Chondrocyte (in vitro differentiated cells): ENCODE data around the gene WNT10A. TPM values are rescaled to one million over a fixed set of nuclear protein-coding genes. Genes with fewer than 3 reads are reported as not detected.

ENCODE experiments used
- DNase-seq: peaks from one replicate; pipeline ENCODE4 v3.0.0; 2021; ENCODE audit warnings: mixed read lengths, low spot score
- H3K27ac Mint-ChIP-seq: one replicate; pipeline ENCODE4 v1.8.0; 2021; ENCODE audit warnings: mild to moderate bottlenecking, moderate library complexity, mixed read lengths; ENCODE audit not compliant: unreplicated experiment
- H3K27me3 Mint-ChIP-seq: 2 replicates; pipeline ENCODE4 v1.8.0; 2021; ENCODE audit warnings: low read depth, mixed read lengths
- H3K36me3 Mint-ChIP-seq: 2 replicates; pipeline ENCODE4 v1.8.0; 2021; ENCODE audit warnings: low read depth, mixed read lengths
- H3K4me1 Mint-ChIP-seq: 2 replicates; pipeline ENCODE4 v1.8.0; 2021; ENCODE audit warnings: low read depth, mild to moderate bottlenecking, mixed read lengths
- H3K4me3 Mint-ChIP-seq: one replicate; pipeline ENCODE4 v1.8.0; 2021; ENCODE audit warnings: mild to moderate bottlenecking, moderate library complexity, mixed read lengths; ENCODE audit not compliant: unreplicated experiment
- H3K9me3 Mint-ChIP-seq: 2 replicates; pipeline ENCODE4 v1.8.0; 2021; ENCODE audit warnings: low read depth, mixed read lengths
- total RNA-seq: library from RNA; stranded (reverse); gene quantifications from 3 replicates; pipeline ENCODE4 v1.2.1, GENCODE V29; 2021
- TF ChIP-seq, protein P1 (sequence below): fragments of 200-600 bp; sonication (generic); IDR thresholded peaks from 2 replicates; pipeline ENCODE4 v1.5.0; 2021; ENCODE audit warnings: antibody characterized with exemption, mild to moderate bottlenecking, moderate library complexity

Gene WNT10A
- total RNA-seq, 1 donor from 2014 or later: not detected

DNA sequence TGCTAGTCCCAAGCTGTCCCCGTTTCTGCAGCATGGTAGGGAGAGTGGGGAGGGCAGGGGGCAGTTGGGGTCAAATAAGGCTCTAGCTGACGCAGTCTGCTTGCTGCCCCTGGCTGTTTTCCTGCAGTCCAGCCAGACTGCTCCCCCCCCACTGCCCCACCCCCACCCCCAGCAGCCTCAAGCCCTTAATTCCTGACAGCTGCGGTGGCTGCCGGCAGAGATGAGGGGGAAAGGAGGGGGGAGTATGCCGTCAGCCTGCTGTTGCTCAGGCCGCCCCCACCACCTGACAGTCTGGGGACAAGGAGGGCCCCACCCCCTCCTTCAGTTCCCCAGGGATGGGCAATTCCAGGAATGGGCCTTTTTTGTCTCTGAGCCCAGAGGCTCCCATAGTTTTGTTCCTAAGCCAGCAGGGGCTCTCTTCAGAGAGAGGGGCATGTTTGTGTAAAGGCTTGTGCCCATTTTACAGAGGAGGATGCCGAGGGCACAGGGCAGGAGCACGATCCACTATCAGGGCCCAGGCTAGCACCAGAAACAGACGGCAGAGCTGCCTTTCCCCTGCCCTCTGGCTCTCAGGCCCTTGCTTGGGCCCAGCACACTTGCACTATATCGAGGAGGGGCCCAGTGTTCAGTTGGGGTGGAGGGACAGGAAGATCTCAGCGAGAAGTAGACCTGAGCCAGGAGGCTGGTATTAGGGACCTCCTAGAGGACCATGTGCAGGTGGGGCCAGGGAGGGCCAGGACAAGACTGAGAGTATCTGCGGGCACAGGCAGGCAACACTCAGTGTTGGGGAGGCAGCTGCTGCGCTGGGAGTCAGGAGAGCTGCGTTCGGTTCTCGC, 1.5 kb upstream of the WNT10A start:
- Mint-ChIP-seq H3K9me3 (no peaks in the 10 kb centered on the region), H3K4me1 (peaks cover 5% of the 10 kb centered on the region), H3K27ac (no peak overlapping the region), H3K27me3 (peaks cover 71% of the 10 kb centered on the region), H3K36me3 (peaks cover 1% of the 10 kb centered on the region), H3K4me3 (no peak overlapping the region)
- TF ChIP-seq, protein P1, sequence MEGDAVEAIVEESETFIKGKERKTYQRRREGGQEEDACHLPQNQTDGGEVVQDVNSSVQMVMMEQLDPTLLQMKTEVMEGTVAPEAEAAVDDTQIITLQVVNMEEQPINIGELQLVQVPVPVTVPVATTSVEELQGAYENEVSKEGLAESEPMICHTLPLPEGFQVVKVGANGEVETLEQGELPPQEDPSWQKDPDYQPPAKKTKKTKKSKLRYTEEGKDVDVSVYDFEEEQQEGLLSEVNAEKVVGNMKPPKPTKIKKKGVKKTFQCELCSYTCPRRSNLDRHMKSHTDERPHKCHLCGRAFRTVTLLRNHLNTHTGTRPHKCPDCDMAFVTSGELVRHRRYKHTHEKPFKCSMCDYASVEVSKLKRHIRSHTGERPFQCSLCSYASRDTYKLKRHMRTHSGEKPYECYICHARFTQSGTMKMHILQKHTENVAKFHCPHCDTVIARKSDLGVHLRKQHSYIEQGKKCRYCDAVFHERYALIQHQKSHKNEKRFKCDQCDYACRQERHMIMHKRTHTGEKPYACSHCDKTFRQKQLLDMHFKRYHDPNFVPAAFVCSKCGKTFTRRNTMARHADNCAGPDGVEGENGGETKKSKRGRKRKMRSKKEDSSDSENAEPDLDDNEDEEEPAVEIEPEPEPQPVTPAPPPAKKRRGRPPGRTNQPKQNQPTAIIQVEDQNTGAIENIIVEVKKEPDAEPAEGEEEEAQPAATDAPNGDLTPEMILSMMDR: no peak
- DNase-seq: peak; percentile 52

DNA sequence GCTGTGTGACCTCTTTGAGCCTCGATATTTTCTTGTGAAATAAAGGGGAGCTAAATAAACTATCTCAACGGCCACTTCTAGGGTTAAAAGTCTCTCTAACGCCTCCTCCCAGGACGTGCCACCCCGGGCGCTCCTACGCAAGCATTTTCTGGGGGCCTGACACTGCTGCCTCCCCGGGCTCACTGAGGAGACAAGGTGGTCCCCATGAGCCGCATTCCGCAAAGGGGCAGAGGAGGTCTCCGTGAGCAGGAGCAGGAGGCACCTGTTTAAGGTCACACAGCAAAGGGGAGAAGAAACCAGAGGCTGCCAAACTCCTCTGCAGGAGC, 913 bp upstream of the WNT10A start:
- TF ChIP-seq, protein P1: no peak
- peaks cover 70% of the 10 kb centered on the region for H3K27me3 Mint-ChIP-seq
- no peaks in the 10 kb centered on the region for H3K9me3 Mint-ChIP-seq
- no peak overlapping the region for H3K27ac Mint-ChIP-seq
- peak; percentile 79 for DNase-seq
- H3K4me1 Mint-ChIP-seq: peaks cover 5% of the 10 kb centered on the region
- H3K4me3 Mint-ChIP-seq: peak overlapping the region; percentile 40
- H3K36me3 Mint-ChIP-seq: peaks cover 4% of the 10 kb centered on the region

GRCh38 chr2:218880859-218881594, 375 bp downstream of the WNT10A start:
- H3K27ac Mint-ChIP-seq: no peak overlapping the region
- TF ChIP-seq, protein P1: no peak
- H3K4me3 Mint-ChIP-seq: no peak overlapping the region
- no peaks in the 10 kb centered on the region for H3K9me3 Mint-ChIP-seq
- H3K4me1 Mint-ChIP-seq: peaks cover 5% of the 10 kb centered on the region
- peak; percentile 80 for DNase-seq
- H3K27me3 Mint-ChIP-seq: peaks cover 71% of the 10 kb centered on the region
- H3K36me3 Mint-ChIP-seq: peaks cover 4% of the 10 kb centered on the region

DNA sequence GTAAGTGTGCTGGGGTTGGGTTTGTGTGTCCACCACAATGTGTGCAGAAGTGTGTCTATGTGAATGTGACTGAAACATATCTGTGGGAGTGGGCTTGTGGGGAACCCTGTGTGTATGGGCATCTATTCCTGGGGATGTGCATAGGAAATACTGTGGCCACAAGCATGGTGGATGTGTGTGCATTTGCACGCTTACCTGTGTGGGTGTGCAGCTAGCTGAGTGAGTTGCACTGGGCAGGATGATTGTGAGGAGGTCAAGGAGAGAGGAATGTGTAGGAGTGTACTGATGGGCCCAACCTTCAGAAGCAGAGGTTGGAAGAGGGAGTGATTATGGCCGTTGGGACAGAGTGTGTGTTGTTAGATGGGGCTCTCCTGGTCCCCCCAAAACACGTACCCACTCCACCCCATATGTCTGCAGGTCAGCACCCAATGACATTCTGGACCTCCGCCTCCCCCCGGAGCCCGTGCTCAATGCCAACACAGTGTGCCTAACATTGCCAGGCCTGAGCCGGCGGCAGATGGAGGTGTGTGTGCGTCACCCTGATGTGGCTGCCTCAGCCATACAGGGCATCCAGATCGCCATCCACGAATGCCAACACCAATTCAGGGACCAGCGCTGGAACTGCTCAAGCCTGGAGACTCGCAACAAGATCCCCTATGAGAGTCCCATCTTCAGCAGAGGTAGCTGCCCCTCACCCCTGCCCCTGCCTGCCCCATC, 1.2 kb downstream of the WNT10A start:
- TF ChIP-seq, protein P1: no peak
- DNase-seq: peak; percentile 84
- Mint-ChIP-seq H3K9me3 (no peaks in the 10 kb centered on the region), H3K4me1 (peaks cover 5% of the 10 kb centered on the region), H3K36me3 (peaks cover 4% of the 10 kb centered on the region), H3K27me3 (peaks cover 69% of the 10 kb centered on the region), H3K4me3 (no peak overlapping the region), H3K27ac (no peak overlapping the region)

- peaks cover 4% of the 10 kb centered on the region for H3K36me3 Mint-ChIP-seq
- no peak overlapping the region for H3K4me3 Mint-ChIP-seq
- no peak for DNase-seq
- H3K27ac Mint-ChIP-seq: no peak overlapping the region
- H3K27me3 Mint-ChIP-seq: peaks cover 66% of the 10 kb centered on the region
- no peaks in the 10 kb centered on the region for H3K9me3 Mint-ChIP-seq
- TF ChIP-seq, protein P1: no peak
- peaks cover 5% of the 10 kb centered on the region for H3K4me1 Mint-ChIP-seq
These were observed 1.8 kb downstream of the WNT10A start for GRCh38 chr2:218882461-218882816.
